IMR-90 (cell line): ENCODE data around the gene BCO2.

Source experiments
- CTCF ChIP-seq: conservative IDR thresholded peaks from 2 replicates; pipeline ENCODE4 v1.5.1; 2012; ENCODE audit warnings: mild to moderate bottlenecking, low read depth, low read length, improper control_type of control experiment
- NFE2L2 ChIP-seq: fragments of 150-350 bp; IDR thresholded peaks from 2 replicates; pipeline ENCODE4 v1.6.1; 2016; ENCODE audit warnings: low read depth, mild to moderate bottlenecking, low read length
- RAD21 ChIP-seq: IDR thresholded peaks from 2 replicates; pipeline ENCODE4 v1.6.1; 2012; ENCODE audit warnings: low read length, improper control_type of control experiment

- TF ChIP-seq CTCF (no peak), NFE2L2 (no peak), RAD21 (no peak)
Observed at GRCh38 chr11:112161012-112161411, 14.3 kb upstream of the BCO2 start.
